Umbilical cord (tissue), 2 donors: ENCODE data around the gene PLOD2. TPM values are rescaled to one million over a fixed set of nuclear protein-coding genes. Genes with fewer than 3 reads are reported as not detected.
A peak's percentile ranks its signal among the peaks of the same experiment; 100 is the strongest.

Experiments
- DNase-seq: peaks from one replicate; pipeline ENCODE4 v3.0.0-alpha.2; 2015; ENCODE audit warnings: low spot score
- total RNA-seq: library from RNA; depleted of rRNA; stranded (reverse); fragments of >200 nt; gene quantifications from one replicate; pipeline ENCODE4 v1.2.3, GENCODE V29; 2014; ENCODE audit warnings: low replicate concordance; ENCODE audit not compliant: insufficient read depth

The PLOD2 gene
- total RNA-seq, 1 donor from 2014 or later, result 513 TPM

DNA sequence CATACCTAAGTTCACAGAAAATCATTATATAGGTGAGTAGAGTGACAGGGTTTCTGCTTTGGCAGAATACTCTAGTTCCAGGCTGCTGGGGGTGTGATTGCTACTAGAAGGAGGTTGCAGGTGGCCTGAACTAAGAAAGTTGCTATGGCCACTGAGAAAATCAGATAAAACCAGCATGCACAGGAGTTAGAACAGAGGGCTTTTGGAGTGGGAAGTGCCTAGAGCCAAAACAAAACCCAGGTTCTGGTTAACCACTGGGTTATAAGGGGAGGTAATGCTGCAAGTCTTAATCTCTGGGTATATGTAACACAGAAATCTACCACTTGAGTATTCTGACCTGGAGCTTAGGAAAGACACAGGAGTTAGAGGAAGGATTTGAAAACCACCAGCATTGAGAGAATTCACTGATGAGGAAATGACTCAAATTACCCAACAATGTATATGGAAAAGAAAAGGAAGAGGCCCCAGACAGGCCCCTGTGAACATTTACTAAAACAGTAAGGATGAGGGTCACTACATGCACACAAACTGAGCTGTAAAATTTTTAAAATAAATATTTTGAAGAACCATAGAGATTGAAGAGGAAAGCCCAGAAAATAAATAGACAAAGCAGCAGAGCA lies 60.0 kb downstream of the PLOD2 start:
- no peak for DNase-seq

- no peak for DNase-seq
Observed at GRCh38 chr3:146100180-146100579, 60.8 kb downstream of the PLOD2 start.

DNA sequence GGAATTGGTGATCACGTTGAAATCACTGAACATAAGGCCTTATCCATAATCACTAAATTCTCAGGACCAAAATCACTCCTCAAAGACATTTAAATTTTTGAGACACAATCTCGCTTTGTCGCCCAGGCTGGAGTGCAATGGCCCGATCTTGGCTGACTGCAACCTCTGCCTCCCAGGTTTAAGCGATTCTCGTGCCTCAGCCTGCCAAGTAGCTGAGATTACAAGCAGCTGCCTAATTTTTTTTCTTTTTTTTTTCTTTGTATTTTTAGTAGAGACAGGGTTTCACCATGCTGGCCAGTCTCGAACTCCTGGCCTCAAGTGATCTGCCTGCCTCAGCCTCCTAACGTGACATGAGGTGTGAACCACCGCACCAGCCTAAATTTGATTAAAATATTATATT lies 61.7 kb downstream of the PLOD2 start:
- no peak for DNase-seq

- peak; percentile 20 for DNase-seq
Observed at GRCh38 chr3:146093896-146094295, 67.1 kb downstream of the PLOD2 start.

DNA sequence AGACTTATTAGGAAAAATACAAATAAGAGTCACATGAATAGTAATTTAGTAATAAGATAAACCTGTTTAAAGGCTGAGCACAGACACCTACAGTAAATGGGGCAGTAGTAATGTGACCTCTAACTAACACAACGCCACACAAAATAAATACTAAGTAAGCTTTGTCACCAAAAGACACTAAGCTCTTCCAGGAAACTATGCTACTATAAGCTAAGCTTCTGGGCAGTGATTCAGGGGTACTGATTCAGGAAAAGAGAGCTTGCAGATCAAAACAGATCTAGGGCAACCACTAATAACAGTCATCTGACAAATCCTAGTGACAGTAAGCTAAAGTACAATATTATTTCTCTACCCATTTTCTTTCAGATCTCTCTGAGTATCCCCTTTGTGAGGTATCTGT lies 68.8 kb downstream of the PLOD2 start:
- peak; percentile 41 for DNase-seq

DNA sequence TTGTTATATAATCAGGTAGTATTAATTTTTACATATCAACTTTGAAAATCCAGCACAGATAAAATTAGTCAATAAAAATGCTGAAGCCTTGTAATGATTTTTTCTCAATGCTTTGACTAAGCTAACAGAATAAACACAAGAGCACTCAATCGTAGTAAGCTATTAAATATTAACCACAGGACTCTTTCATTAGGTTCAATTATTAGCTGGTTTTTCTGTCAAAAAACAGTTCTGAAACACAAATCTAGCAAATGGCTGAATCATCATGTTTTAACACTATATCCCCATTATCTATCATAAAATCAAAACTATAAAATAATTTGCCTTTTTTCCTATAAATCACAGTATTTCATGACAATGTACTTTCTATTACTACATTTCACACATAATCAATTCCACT lies 69.6 kb downstream of the PLOD2 start:
- DNase-seq, result no peak

DNA sequence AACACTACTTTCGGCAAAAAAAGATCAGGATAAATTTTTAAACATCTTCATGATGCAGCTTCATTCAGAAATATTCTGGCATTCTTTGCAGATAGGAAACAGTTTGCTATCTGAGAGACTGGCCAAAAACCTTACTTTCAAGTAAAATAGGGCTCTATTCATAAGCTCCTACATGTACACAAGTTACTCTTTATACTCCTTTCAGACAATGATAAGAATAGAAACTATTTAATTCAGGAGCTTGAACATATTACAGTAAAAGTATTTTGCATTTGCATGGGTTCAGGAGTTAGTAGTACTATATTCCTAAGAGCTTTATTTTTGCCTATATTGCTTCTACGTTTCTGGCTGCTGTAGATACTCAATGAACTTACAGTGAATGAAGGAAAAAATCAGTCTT lies 70.5 kb downstream of the PLOD2 start:
- no peak for DNase-seq

- no peak for DNase-seq
Observed at GRCh38 chr3:146088840-146089239, 72.1 kb downstream of the PLOD2 start.

- no peak for DNase-seq
Observed at GRCh38 chr3:146087116-146087515, 73.9 kb downstream of the PLOD2 start.

DNA sequence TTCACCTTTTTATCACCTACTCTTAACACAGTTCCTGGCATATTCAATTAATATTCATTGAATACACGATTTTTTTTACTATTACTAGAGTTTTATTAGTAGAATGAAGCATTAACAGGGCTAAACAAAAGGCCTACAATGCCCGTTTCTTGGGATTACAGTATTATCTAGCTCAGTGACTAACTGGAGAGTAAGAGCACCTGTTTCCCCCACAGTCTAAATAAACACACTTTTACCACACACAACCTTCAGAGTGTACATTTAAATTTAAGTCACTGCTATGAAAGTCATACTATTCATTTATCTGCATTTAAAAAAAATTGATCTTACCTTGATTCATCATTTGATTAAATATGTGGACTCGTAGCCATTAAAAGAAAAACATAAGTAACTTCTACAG lies 74.8 kb downstream of the PLOD2 start:
- DNase-seq, result no peak

- DNase-seq, result no peak
Observed at GRCh38 chr3:146085678-146086077, 75.3 kb downstream of the PLOD2 start.

- DNase-seq, result no peak
Observed at GRCh38 chr3:146080578-146080977, 80.4 kb downstream of the PLOD2 start.

GRCh38 chr3:146078031-146078430 lies 83.0 kb downstream of the PLOD2 start:
- DNase-seq, result no peak

DNA sequence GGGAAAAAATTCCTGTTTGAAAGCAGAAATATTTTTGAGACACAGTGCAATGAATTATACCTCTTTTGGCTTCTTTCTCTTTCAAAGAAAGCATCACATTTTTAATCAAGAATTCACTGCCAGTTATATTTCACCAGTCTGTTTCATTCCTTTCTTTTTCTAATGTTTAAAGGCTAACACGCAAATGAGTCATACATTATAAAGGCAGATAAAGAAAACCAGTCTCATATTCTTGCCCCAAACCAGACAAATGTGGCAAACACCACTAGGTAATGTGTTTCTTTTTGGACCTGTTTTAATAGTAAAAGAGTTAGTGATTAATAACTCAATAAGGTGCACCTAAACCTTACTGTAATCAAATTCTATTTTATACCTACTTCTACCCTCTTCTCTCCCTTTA lies 83.8 kb downstream of the PLOD2 start:
- no peak for DNase-seq

GRCh38 chr3:146072824-146073223 lies 88.2 kb downstream of the PLOD2 start:
- peak; percentile 79 for DNase-seq

DNA sequence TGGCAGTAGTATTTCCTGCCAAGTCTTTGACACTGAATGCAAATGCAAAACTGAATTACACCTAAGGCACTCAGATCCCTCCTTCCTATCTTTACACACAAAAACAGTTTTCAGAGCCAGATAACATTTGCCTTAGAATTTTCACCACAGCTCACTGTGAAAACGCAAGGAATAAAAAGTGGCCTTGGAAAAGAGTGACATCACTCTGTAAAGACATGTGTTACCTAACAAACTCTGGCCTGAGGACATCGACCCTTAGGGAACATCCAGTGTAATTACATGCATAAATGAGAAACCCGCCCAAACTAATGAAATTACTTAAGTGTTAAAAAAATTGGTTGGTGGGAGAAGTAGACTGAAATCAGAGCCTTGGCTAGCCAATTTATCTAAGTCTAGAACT lies 88.9 kb downstream of the PLOD2 start:
- peak; percentile 17 for DNase-seq

- DNase-seq, result no peak
Observed at GRCh38 chr3:146071632-146072031, 89.4 kb downstream of the PLOD2 start.

- no peak for DNase-seq
Observed at GRCh38 chr3:146067048-146067447, 93.9 kb downstream of the PLOD2 start.

DNA sequence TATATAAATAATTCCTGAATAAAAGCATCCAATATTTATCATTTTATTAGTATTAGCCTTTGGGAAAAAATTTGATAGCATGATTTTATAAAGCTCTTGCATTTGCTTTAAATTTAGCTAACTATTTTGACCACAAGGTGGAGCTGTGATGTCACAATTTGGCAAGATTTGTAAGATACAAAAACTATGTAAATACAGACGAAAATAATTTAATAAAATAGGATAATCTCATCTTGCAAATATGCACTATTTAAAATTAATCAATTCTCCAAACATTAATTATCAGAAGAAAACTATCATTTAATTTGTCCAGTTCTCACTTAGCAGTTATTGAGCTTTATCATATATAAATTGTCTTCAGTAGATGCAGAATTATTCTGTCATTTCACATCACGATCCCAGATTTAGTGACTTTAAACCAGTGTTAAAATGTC lies 95.4 kb downstream of the PLOD2 start:
- DNase-seq, result peak; percentile 76

- DNase-seq, result peak; percentile 40
Observed at GRCh38 chr3:146058241-146058640, 102.7 kb downstream of the PLOD2 start.

DNA sequence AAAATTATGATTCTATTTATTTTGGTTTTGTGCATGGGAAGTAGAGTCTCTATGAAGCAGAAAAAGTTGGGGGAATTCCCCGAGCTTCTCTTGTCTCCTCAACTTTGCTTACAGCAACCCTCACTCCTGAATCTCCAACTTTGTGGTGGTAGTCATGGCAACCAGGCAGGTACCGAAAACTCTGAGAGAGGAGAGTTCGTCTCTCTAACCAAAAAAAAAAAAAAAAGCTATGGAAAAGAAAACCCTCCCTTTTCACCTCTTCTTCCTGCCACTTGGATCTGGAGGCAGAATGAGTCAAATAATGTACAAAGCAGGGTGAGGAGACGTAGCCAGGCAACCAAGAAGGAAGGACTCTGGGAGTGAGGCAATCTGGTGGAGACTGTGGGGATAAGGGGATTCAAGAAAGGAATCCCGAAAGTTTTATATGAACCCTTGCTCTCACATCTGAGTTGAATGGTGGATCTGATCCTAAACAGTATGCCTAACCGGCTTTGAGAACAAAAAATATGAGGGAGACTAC lies 108.1 kb downstream of the PLOD2 start:
- DNase-seq, result no peak

- DNase-seq, result peak; percentile 32
Observed at GRCh38 chr3:146052056-146052790, 108.8 kb downstream of the PLOD2 start.

DNA sequence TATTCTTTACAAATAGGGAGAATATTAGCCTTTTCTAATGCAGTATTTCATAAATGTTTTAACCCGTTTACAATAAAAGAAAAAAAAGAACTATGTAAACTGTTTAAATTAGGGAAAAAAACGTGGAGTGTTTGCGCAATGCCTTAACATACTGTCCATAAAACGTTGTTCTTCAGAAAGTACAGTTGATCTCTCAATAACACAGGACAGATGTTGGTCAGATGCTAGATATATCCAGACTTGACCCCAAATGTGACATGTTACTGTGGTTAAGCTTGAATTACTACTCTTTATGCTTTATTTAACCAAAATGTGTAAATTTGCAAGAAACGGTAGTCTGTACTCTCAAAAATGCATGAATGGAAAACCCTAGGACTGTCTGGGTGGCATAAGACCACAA lies 110.3 kb downstream of the PLOD2 start:
- peak; percentile 66 for DNase-seq
